SK-N-MC (cell line): ENCODE measurements around the gene FSTL4.

ENCODE experiments used
- EZH2 ChIP-seq: fragments of 200-600 bp; sonication (generic); IDR thresholded peaks from one replicate; pipeline ENCODE4 v1.6.1; 2017; ENCODE audit warnings: antibody characterized with exemption
- POLR2AphosphoS5 ChIP-seq: IDR thresholded peaks from 2 replicates; pipeline ENCODE4 v1.6.1; 2012; ENCODE audit warnings: mild to moderate bottlenecking, low read depth, low read length, borderline replicate concordance

- TF ChIP-seq POLR2AphosphoS5 (no peak), EZH2 (no peak)
These were observed 301.2 kb downstream of the FSTL4 start for GRCh38 chr5:133311176-133311575.
